IPS DF 4.7 (cell line): ENCODE data around the gene EXOC6.

ENCODE experiments used
- DNase-seq: peaks from one replicate; pipeline ENCODE4 v3.0.0-alpha.2; 2013; ENCODE audit warnings: low spot score; ENCODE audit errors: extremely low read depth

EXOC6 gene

DNA sequence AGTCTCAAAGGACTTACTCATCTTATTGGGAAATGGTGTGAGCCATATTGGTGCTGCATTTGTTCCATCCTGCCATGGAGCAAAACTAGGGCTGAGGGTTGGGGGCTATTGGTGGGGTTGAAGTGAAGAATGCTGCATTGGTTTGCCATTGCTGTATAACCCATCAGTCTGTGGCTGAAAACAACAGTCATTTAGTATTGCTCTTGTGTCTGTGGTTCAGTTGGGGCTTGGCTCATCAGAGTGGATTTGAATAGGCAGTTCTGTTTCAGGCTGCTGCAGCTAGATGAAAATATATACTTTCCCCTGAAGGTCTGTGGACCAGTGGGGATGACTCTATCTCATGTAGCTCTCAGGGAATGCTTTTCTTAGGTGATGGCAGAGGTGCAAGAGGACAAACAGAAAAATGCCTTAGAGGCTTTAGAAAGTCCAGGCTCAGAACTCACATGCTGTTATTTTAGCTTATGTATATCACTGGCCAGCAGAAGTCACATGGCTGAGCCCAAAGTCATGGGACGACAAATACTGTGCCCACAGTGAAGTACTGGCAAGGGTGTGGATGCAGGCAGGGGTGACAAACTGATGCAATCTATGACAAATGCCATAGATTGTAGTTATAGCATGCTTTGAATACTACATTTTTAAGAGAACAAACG lies 15.2 kb upstream of the EXOC6 start:
- DNase-seq = no peak

DNA sequence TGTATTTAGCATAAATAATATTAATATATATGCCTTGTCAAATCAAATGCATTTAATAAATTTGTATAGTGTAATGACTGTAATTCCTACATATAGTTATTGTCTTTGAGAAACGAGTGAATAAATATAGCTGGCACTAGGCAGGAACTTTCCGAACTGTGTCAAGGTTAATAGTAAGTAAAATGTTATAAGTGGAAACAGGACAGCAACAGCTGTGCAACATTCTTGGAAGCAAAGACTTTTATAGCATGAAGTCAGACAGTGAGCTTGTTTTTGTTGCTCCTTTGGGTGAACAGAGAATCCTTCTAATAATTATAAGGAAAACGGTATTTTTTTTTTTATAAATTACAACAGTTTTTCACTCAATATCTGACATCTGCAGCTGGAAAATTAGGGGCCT lies 14.0 kb upstream of the EXOC6 start:
- no peak for DNase-seq

DNA sequence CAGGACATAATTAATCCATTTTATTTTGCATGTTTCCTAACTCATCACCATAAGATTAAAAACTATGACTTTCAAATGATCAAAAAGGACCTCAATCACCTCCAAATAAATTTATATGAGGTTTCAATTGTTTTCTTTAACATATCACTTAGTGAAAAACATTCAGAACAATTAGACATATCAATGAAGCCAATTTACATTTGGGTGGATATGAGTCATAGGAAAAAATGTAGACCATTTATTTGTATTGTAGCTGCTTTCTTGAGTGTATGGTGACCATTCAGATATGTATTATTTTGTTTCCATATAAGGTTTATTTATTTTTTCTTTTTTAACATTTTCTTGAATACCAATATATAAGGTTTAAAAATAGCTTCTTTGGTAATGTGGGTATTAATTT lies 13.3 kb upstream of the EXOC6 start:
- DNase-seq = no peak

DNA sequence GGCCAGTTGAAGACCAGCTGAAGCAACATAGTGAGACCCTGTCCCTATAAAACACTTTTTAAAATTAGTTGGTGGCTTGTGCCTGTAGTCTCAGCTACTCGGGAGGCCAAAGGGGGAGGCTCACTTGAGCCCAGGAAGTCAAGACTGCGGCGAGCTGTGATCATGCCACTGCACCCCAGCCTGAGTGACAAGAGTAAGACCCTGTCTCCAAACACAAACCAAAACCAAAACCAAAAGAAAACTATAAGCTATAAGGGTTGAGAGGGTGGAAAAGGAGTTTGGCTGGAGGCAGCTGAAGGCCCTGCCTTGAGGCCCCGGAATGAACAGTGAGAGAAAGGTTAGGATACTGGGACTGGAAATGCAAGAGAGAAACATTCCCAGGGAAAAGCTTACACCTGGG lies 10.9 kb upstream of the EXOC6 start:
- DNase-seq = no peak

DNA sequence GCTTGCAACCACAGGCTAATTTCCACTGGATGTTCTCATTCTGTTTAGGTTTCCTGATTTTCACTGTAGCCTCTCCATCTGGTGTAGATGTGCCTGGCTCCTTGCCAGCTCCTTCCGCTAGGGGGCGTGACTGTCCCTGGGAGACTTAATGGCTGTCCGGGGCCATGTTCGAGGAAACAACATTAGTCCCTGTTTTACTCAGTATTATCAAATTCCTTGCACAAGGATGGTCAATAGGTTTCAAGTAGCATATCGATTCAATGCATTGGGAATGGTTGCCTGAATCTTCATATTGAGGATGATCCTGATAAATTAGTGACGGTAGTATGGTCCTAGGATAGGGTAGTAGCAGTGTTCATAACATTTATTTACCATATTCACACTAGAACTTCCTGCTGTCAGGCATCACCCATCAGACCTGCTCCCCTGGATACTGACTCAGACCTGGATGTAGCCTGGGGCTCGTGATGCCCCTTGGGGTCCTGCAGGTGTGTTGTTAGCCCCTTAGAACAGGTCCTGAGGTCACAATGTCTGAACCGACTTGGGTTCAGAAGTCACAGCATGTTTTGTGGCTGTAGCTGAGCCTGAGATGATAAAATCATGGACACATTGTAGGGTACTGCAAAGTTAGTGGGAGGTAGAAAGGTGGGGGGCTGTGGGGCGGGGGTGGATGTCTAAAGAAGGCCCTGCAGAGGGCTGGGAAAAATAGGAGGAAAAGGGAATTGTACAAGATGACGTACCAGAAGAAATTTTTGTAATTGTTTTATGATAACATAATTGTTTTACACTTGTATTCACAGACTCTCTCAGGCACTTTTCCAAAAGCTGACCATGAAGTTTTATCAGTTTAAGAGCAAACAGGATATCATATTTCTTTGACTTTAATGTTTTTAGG lies 8.9 kb upstream of the EXOC6 start:
- no peak for DNase-seq

DNA sequence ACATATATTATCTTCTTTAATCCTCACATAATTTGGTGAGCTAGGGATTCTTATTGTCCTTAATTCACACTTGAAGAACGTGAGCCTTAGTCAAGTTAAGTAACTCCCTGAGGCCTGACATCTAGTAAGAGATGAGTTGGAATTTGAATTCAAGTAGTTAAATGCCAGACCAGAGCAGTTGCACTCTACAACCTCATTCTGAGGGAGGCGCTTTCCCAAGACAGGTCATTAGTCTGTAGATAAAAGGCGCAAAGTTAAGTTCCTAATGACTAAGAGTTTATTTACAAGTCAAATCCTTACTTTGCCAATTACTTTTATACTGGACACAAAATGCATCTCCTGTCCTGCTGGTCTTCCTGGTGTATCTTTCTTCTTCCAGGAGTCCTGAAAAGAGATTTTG lies 3.6 kb upstream of the EXOC6 start:
- DNase-seq = no peak

DNA sequence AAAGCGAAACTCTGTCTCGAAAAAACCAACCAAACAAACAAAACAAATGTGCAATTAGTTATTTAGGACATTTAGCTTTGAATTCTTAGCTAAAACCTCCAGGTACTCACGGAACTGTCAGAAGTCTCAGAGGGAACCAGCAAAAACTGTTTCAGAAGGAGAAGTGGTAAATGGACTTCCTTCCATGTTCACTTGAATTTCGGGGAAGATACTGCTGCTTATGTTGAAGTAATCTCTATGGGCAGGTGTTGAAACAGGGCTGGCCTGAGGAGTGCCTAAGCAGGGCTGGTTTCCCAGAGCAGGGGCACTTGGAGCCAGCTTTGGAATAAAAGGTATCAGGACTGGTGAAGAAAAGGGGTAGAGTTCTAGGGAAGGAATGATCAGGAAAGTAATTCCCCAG lies 2.4 kb upstream of the EXOC6 start:
- no peak for DNase-seq

DNA sequence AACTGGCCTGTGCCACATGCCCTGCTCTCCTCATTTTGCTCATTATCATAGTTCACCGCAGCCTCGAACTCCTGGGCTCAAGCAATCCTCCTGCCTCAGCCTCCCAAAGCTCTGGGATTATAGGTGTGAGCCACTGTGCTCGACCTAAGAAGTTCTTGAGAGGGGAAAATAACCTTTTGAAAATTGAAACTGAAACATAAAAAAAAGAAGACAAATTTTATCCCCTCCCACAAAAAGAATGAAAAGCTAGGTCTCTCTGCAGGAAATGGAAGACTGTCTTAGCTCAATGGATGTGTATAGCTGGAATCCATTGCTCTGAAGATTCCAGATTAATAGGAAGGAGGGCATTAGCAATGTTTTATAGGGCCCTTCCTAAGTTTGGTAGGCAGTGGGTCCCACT lies 2.0 kb upstream of the EXOC6 start:
- DNase-seq = no peak

DNA sequence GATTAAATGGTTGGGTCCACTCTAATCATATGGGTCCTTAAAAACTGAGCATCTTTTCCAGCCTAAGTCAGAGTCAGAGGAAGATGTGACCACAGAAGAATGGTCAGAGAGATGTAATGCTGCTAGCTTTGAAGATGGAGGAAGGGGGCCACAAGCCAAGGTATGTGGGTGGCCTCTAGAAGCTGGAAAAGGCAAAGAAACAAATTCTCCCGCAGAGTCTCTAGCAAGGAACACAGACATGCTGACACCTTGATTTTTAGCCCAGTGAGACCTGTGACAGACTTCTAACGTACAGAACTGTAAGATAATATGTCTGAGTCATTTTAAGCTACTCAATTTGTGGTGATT lies 1.5 kb upstream of the EXOC6 start:
- no peak for DNase-seq

DNA sequence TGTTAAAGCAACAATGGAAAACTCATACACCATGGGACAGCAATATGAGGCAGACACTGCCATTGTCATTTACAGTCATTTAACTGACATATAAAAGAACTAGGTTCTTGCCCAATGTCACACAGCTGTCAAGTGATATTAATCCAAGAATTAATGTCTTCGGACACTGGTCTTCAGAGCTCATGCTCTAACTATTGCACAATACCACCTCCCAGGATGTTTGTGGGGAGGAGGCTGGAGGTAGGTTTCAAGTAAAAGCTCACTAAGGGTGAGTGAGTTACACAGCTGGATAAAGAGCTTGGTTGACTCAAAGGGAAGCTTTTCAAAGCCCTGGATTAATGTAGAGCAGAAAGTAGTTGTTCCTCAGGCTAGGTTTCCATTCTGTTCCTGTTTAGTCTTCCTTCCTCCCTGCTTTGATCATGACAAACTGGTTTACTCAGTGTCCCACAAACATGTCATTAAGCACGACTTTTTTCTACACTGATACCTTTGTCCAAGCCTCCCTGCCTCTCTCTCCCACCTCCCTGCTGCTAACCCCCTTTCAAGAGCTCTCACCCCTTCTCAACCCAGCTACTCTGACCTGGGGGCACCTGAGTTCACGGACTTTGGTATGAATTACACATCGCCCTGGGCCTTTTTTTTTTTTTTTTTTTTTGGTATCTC lies 987 bp upstream of the EXOC6 start:
- DNase-seq = no peak

DNA sequence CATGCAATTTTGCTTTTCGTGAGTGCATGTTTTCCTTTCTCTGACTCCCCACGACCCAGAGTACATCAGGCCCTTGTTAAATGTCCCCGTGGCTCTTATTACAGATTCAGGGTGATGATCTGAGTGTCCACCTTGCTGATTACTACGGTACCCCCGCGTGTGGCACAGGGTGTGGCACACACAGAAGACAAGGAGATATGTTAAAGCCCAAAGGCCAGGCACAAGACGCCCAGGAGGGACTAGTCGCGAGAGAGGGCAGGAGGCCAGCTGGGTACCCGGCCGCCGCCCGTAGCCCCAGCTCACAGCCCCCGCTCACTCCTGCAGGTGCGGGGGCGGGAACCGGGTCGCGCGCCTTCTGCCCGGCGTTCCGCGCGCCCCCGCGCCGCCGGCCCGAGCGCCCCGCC lies 281 bp upstream of the EXOC6 start:
- DNase-seq = no peak

DNA sequence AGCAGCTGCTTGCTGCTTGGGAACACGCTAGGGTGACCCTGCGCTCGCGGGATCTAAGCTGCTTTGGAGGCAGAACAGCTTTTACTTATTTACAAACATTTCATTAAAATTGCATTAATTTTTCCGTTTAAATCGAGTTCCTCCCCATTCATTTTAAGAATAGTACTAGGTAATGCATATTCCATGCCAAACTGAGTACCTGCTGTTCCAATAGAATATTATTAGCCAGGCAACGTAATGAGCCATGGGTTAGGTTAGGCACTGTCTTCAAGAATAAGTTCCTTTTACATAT lies 860 bp downstream of the EXOC6 start:
- DNase-seq = no peak

DNA sequence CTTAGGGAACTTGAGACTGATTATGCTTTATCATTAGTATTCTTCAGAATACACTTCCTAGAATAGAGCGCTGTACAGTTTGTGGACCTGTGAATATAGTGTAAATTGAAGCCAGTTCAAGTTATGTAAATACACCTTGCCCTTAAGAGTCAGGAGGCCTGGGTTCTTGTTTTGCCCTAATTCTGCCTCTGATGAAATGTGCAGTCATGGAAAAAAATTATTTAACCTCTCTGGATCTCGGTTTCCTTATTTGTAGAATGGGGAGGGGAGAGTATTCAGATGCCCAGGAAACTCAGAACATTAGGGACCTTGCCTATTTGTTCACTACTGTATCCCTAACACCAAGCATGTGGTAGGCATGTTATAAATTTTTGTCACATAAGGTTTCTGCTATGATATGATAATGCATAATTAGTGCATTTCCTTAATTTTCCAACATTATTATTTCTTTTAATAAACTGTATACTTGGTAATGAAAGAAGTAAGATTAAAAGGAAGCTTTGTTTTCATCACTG lies 1.3 kb downstream of the EXOC6 start:
- DNase-seq = no peak

DNA sequence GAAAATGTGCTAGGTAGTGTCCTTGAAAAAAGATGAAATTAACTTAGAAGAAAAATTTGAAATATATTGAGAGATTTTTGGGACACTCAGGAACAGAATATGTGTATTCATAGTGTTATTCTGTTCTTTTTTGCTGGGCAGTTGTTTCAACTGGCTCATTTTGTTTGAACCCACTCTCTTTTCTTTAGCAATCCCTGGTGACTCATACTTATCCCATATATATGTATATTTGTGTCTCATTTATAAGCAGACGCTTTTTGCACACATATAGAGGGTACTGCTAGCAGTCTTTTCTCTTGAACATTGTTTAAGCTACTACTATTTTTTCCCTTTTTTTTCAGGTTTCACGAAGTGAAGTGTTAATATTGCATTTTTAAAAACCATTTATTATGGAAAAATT lies 1.9 kb downstream of the EXOC6 start:
- no peak for DNase-seq

DNA sequence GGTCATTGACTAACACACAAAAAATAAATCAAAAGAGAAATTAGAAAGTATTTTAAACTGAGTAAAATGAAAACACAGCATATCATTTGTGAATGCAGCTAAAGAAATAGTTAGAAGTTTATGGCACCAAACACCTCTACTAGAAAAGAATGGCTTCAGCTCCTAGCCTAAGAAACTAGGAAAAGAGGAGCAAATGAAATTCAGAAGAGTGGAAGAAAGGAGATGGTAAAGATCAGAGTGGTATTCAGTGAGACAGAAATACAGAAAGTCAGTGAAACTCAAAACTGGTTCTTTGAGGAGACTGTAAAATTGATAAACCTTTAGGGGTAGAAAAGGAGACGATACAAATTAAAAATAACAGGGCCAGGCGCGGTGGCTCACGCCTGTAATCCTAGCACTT lies 2.7 kb downstream of the EXOC6 start:
- no peak for DNase-seq

DNA sequence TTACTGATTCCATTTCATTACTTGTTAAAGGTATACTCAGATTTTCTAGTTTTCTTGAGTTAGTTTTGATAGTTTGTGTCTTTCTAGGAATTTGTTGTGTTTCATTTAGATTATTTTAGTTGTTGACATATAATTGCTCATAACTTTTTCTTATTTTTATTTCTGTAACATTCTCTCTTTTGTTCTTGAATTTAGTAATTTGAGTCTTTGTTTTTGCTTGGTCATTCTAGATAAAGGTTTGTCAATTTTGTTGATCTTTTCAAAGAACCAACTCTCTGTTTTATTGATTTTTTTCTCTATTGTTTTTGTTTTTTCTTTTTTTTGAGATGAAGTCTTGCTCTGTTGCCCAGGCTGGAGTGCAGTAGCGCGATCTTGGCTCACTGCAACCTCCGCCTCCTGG lies 7.2 kb downstream of the EXOC6 start:
- no peak for DNase-seq

DNA sequence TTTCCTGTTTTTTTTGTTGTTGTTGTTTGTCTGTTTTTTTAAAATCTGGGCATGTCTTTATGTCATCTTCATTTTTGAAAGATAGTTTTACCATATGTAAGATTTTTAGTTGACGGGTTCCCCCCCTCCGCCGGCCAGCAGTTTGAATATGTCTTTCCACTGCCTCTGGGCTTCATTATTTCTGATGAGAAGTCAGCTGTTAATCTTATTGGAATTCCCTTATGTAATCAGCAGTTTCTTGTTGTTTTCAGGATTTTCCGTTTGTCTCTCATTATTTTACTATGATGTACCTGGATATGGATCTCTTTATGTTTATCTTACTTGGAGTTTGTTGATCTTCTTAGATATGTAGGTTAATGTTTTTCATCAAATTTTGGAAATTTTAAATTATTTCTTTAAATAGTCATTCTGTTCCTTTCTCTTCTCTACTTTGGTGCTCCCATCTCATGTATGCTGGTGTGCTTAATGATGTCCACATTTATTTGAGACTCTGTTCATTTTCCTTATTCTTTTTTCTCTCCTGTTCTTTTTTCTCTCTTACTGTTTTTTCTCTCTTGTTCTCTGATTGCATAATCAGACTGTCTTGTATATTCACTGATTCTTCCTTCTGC lies 9.7 kb downstream of the EXOC6 start:
- no peak for DNase-seq

DNA sequence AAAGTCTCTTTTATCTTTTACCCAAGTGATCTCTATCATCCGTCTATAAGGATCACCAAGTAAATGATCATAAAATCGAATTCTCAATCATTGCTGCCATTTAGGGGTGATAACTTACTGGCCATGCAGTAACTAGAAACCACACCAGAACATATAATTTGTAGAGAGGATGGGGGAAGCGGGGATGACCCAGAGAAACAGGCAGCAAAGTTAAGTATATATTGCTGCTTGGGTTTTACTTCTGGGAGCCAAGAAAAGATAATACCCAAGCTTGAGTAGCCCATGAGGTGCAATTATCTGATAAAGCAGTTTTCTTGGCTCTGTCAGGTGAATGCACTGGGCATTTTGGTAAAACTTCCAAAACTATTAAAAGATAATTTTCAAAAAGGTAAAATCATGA lies 18.9 kb downstream of the EXOC6 start:
- DNase-seq = no peak

DNA sequence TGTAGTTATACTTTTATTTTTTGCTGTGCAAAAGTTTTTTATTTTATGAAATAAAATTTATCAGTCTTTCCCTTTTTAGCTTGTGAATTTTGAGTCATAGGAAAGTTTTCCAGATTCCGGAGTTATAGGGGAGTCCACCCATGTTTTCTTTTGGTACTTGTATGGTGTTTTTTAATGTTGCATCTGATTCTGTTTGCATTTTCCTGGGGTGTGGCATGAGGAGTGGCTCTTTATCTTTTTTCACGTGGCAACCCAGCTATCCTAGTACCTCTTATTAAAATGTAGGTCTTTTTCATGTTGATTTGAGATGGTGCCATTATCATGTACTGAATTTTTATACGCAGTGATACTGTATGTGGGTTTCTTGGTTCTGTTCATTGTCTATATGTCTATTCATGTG lies 19.7 kb downstream of the EXOC6 start:
- no peak for DNase-seq

DNA sequence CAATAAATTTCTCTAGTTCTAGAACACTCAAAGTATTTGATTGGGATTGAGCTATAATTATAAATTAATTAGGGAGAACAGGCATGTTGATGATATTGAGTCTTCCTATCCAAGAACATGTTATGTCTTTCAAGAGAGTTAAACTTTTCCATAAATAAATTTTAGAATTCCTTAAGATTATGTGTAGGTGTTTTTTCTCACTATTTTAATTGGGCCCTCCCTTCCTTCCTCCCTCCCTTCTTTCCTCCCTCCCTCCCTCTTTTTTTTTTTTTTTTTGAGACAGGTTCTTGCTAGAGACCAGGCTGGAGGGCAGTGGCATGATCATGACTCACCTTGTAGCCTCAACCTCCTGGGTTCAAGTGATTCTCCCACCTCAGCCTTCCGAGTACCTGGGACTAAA lies 20.2 kb downstream of the EXOC6 start:
- DNase-seq = no peak

DNA sequence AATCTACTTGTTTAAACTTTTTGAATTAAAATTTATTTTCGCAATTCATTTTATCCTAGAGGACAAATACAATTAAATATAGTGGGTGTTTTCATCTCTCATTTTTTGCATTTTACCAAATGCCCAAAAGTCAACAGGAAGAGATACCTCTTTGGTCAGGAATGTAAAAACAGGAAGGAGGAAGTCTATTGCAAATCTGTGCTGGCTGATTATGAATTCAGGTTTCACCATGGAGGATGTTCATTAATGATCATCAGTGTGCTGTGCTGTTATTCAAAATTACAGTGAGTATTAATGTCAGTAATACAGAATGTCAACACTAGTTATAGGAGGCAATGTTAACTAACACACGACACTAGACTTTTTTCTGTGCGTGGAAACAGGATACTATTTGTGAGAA lies 24.7 kb downstream of the EXOC6 start:
- no peak for DNase-seq

DNA sequence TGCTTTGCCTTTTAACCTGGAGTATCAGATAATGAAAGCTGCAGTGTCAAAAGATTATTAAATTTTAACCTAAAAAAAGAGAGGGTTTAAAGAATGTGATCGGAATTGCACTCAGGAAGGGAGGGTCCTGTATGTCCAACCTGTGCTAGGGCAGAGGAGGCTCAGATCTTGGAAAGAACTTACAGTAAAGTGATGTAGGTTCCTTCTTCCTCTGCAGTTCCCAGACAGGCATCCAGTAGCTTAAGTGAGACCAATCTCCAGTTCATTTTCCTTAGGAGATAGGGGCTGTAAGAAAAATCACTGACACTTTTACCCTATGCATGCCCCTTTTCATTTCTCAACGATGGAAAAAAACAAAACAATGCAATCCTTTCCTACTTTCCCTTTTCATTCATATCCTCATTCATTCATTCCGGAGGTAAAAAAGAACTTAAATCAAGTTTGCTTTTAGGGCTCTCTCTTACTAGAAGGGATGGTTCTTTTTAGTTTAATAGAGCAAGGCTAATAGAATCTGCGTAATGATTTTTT lies 28.3 kb downstream of the EXOC6 start:
- no peak for DNase-seq
